Activated CD8-positive, alpha-beta memory T cell treated with anti-CD3 and anti-CD28 coated beads, Interleukin-2, amount 50 U/mL, for 24 hours (primary cell): ENCODE measurements around the gene HCK.

Source experiments
- DNase-seq: peaks from one replicate; pipeline ENCODE4 v3.0.0-alpha.2; 2020; ENCODE audit errors: extremely low read depth

HCK gene

DNA sequence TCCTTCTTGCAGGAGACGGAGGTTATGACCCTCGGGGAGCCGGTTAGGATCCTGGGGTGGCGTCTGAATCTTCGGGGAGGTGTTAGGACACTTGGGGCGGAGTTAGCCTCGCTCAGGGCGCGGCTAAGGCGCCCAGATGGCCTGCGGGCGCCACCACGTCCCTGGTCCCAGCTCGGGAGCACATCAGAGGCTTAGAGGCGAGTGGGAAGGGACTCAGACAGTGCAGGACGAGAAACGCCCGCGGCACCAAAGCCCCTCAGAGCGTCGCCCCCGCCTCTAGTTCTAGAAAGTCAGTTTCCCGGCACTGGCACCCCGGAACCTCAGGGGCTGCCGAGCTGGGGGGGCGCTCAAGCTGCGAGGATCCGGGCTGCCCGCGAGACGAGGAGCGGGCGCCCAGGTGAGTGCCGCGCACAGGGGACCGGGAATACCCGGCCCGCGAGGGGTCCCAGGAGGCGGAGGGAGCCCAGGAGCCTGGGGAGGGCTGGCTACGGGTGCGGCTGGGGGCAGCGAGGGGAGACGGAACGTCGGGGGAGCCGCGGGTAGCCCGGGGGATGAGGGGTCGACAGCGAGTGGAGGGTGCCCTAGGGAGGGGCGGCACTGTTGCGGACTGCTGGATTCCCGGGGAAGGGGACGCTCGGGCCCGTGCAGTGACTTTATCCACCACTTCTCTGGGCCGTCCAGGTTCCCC, at the start of gene HCK:
Gene HCK (plus strand): TSS at position 153 of the 688 bp plus-strand sequence.
- no peak for DNase-seq

DNA sequence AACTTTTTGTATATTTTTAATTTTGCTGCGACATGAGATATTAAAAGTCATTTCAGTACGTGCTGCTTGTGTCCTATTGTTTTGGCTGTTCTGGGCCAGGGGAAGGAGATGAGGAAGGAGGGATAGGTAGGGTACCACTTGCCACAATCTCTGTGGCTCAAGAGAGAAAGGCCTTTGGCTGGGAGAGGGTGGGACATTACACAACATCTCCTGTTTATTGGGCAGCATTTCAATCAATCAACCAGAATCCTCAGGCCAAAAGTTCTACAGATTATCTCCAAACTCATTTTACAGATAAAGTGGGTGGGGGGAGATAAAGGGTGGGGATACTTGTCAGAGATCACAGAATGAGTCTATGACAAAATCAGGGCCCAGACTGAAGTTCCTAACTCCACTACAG, 48.7 kb upstream of the HCK start:
- no peak for DNase-seq

DNA sequence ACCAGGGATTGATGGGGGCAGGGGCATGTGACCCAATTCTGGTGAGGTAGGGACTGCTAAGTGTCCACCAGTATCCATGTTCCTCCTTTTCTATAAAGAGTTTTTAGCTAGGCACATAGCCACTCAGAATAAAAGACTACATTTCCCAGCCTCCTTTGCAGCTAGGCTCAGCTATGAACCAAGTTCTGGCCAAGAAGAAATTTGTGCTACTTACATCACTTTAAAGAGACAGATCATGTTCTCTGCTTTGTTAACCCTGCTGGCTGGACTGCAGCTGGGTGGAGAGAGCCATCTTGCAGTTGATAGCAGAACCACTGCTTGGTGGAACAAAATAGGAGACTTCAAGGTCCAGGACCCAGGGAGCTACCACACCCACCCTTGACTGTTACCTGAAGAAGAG, 47.1 kb upstream of the HCK start:
- no peak for DNase-seq

DNA sequence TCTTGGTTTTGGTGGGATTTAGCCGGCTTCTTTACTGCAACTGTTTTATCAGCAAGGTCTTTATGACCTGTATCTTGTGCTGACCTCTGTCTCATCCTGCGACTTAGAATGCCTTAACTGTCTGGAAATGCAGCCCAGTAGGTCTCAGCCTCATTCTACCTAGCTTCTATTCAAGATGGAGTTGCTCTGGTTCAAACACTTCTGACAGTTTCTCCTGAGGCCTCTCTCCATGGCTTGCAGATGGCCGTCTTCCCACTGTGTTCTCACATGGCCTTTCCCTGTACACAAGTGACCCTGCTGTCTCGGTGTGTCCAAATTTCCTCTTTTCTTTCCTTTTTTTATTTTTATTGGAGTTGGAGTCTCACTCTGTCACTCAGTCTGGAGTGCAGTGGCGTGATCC, 46.0 kb upstream of the HCK start:
- no peak for DNase-seq

DNA sequence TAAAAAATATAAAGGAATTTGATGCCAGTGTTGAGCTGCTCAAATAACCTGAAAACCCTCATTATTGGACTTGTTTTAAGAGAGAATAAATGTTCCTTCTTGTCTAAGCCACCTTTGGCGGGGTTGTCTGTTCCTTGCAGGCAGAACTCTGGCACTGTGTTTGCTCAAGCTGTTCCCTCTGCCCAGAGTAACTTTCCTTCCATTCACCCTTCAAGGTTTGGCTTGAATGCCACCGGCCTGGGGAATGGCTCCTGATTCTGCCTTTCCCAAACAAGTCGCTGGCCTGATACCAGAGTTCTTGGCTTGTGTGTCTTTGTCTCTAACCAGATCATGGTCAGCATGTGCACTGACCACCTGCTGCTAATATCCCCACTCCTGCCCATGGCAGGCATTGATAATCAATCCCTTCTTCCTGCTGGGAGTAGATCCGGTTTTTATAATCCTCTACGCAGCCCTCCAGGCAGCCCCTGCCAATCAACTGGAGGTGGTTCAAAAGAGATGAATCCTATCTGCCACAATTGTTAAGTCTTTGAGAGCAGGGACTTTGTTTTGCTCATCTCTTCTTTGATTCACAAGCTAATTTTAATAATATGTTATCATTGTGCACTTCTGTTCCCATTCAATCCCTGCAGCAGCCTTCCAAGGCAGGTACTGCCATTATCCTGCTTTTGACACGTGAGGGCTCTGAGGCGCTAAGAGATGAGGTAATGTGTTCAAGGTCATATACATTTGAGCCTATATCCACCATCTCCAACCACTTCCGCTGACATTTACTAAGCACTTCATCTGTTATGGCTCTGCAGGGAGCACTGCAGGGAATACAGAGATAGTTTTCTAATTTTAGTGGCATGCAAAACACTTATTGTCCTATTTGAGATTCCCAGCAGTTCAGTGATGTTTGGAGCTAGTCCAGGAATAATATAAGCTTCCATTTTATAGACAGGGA, 44.9 kb upstream of the HCK start:
- DNase-seq: no peak

DNA sequence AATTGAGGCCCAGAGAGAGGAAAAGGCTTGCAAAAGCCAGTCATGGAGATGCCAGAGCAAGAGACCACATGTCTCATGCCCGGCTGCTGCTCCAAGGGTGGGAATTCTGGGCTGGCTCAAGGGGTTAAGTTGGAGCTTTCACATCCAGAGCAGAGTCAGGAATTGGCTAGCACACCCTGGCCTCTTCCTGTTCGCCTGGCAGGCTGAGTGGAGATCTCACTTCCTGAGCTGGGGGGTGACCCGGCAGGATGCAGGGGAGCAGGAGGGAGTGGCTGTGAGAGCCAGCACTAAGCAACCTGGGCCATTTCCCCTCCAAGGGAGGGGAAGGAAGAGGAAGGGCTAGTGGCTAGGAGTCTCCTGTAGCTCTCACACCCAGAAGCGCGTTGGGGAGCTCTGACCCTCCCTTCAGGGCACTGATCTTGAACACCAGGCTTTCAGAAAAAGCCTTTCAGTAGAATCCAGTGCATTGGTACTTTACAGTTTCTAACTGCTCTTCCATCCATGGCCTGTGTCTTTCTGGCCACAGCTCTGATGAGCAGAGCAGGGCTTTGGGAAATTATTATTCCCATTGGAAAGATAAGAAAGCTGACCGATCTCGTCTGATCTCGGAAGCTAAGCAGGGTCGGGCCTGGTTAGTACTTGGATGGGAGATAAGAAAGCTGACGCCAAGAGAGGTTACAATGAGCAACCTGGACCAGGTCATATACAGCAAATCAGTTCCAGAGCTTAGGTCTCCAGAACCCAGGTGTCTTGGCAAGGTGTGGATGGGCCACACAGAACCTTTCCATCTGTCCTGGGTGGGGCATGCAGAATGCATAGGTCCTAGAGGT, 44.0 kb upstream of the HCK start:
- no peak for DNase-seq

DNA sequence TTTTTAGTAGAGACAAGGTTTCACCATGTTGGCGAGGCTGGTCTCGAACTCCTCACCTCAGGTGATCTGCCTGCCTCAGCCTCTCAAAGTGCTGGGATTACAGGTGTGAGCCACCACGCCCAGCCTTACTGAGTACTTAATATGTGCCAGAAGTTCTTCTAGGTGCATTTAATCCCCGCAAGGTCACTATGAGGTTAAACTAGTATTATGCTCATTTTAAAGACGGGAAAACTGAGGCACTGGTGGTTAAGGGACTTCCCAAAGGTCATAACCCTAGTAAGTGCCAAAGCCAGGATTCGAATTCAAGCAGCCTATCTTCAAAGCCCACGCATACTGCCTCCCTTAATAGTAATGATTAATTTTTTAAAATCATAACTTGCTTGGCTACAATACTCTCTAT, 42.5 kb upstream of the HCK start:
- no peak for DNase-seq

DNA sequence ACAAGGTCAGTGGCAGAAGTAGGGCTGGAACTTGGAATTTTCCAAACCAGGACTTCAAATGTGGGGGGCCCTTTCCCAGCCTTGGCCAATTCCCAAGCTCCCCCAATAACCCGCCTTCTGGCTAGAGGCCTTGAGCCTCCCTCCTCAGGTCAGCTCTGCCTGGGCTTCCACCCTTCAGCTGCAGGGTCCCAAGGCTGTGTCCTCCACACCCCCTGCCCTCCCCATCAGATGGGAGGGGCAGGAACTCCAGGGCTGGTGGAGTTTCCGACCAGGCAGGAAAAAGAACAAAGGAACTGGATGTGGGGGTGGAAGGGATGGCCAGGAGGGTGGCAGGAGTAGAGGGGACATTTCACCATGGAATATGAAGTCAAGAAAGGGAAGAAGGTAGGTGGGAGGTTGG, 41.9 kb upstream of the HCK start, which contains the start of gene CCM2L:
Gene CCM2L (plus strand): TSS at position 338 of the 400 bp plus-strand sequence. CDS start 17 bp downstream, at position 355.
- DNase-seq: no peak

DNA sequence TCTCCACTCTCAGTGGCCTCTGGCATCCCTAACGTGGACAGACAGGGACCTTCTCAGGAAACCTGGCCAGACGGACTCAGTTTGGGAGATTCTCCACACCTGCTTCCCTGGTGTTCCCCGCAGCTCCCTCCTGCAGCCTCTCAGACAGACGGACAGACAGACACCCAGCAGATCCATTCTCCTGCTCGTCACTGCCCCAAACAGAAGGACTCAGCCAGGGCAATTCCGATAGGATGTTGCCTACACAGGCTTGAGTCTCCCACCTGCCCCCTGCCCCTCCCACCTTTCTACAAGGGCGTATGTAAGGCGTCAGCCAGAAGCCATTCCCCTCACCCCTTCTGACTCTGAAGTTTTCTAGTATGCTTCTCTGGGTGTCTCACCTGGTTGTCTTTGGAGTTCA, 41.4 kb upstream of the HCK start:
- no peak for DNase-seq

DNA sequence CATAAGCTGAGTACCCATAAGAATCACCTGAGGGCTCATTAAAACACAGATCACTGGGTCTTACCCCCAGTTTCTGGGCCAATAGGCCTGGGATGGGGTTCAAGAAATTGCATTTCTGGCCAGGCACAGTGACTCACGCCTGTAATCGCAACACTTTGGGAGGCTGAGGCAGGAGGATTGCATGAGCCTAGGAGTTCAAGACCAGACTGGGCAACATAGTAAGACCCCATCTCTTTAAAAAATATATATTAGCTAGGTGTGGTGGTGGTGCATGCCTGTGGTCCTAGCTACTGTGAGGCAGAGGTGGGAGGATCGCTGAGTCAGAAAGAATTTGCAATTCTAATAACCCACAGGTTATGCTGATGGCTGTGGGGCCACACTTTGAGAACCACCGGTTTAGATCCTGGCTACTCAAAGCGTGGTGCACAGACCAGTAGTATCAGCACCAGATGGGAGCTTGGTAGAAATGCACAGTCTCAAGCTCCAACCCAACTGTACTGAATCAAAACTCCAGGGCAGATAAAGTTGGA, 39.8 kb upstream of the HCK start:
- DNase-seq: no peak

DNA sequence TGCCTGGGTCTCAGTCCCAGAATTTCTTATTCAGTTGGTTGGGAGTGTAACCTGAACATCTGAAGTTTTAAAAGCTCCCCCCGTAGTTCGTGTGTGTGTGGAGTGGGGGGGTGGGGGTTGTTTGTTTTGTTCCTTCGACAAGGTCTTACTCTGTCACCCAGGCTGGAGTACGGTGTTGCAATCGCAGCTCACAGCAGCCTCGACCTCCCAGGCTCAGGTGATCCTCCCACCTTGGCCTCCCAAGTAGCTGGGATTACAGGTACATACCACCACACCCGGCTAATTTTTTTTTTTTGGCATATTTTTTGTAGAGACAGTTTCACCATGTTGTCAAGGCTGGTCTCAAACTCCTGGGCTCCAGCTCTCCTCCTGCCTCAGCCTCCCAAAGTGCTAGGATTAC, 38.7 kb upstream of the HCK start:
- no peak for DNase-seq

DNA sequence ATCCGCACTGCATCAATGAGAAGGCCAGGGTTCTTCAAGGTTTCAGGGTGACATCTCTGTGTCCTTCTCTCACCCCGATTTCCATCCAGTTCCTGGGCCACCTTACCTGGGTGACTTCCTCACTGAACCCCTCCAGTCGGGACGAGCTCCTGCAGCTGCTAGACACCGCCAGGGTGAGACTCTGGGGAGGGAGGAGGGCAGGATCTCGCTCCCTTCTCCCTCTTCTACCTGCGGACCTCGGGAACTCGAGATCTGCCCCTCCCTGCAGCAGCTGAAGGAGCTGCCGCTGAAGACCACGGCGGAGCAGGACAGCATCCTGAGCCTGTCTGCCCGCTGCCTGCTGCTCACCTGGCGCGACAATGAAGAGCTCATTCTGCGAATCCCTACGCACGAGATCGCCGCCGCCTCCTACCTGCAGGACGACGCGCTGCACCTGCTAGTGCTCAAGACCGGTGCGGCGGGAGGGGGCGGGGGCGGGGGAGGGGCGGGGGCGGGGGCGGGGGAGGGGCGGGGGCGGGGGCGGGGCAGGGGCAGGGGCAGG, 34.3 kb upstream of the HCK start:
- no peak for DNase-seq

DNA sequence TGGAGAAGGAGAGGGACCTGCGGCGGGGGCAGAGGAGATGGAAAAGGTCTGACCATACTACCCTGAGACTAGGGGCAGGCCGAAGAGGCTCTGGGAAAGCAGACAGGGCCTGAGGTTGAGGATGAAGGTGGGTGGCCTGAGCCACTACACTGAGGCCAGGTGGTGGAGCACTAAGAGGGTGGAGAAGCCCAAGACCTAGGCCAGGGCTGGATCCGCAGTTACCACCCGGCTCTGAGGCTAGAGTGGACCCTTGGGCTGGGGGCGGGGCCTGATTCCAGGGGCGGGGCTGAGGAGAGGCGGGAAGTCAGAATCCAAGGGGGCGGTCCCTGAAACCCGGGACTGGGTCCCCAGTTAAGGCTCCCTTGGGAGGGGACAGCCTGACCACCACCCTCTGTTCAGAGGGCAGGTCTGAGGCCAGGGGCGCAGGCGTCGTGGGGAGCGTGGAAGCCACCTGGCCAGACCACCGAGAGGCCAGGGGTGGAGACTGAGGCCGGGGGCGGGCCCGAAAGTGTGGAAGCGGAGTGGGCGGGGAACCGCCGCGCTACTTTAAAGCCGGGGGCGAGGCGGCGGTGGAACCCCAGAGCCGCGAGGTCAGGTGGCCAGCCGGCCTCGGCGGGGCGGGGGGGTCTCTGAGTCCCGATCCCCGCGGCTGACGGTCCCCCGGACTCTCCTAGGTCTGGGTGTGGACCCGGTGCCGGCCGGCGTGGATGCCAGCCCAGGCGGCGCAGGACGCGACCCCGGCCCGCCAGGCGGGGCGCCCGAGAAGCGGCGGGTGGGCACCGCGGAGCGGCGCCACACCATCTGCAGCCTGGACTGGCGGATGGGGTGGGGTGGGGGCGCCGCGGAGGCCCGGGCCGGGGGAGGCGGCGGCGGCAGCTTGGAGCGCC, 33.5 kb upstream of the HCK start:
- DNase-seq: peak; percentile 6

DNA sequence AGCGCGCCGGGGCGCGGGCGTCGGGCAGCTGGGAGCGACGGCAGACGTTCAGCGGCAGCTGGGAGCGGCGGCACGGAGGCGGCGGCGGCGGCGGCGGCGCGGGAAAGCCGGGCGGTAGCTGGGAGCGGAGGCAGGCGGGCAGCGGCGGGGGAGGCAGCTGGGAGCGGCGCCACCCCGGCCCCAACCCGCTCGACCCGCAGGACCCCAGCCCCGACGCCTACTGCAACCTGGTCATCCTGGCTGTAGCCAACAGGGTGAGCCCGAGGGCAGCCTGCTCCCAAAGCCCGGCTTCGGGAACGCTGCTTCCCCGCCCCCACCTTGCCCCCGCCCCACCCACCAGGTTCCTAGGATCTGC, 32.9 kb upstream of the HCK start:
- DNase-seq: no peak

DNA sequence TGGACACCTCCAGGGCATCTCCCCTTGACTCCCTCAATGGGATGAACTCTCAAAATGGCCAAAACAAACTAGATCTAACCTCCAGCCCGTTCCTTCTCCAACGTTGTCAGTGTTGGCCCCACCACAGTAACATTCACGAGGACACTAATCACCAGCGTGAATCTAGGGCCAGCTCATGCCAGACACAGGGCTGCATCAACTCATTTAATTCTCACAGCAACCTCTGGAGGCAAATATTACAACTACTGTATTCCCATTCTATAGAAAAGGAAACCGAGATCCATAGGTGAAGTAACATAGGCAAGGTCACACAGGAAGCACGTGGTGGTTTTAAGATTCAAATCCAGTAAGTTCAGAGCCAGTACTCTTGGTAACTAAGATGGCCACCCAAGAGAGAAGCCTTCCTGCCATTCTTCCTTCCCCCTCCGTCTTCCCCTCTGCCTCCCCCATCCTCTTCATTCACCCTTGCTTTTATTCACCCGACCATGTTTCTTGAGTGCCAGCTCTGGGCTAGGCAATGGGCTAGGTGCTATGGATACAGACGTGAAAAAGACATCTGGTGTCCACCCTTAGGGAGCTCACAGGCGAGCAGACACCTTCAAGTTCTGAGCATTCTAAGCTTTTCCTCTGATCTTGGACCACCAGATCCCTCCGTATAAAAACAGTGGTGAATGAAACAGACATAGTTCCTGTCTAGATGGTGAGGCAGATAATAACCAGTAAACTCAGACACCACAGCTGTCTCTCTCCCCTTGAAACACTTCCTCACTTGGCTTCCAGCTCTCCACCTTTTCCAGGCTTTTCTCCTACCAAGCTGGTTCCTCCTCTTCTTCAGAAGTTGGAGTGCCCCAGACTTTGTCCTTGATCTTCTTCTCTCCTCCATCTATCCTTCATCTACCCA, 32.2 kb upstream of the HCK start:
- DNase-seq: no peak

DNA sequence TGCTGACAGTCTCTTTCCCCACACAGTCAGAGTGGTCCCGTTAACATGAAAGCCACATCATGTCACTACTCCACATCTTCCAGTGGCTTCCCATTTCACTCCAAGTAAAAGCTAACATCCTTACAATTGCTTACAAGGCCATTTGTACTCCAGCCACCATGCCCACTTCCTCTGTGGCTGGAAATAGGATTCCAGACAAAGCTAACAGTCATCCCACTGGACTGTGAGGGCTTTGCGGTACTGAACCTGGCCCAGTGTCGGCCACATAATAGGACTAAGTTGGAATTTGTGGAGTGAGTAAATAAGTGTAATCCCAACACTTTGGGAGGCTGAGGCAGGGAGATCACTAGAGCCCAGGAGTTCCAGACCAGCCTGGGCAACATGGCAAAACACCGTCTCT, 31.0 kb upstream of the HCK start:
- no peak for DNase-seq

DNA sequence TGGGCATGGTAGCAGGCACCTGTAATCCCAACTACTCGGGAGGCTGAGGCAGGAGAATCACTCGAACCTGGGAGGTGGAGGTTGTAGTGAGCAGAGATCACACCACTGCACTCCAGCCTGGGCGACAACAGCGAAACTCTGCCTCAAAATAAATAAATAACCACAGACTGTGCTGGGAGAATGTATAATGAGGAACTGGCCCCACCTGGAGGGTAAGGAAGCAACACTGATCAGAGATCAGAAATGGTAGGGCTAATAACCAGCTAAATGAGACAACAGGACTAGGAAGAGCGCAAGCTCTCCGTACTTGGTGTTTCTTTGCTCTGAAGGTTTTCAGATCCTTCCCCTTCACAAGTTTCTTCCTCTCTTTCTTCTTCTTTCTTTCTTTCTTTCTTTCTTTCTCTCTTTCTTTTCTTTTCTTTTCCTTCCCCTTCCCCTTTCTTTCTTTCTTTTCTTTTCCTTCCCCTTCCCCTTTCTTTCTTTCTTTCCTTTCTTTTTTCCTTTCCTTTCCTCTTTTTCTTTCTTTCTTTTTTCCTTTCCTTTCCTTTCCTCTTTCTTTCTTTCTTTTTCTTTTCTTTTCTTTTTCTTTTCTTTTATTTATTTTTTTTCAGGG, 27.3 kb upstream of the HCK start:
- no peak for DNase-seq

DNA sequence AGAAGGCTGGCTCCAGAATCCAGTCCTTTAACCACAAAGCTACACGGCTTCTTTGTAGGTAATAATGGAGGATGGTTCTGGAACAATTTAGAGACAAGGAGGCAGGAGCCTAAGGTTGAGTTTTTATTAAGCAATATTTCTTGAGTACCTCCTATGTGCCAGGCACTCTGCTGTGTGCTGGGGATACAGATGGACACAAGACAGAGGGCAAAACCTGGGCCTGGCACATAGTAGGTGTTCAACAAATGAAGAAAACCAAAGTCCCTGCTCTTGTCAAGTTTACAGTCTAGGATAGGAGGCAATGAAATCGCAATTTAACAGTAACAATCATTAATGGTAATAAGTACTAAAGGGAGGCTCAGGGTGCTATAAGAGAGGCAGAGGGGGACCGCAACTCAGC, 24.4 kb upstream of the HCK start:
- no peak for DNase-seq

DNA sequence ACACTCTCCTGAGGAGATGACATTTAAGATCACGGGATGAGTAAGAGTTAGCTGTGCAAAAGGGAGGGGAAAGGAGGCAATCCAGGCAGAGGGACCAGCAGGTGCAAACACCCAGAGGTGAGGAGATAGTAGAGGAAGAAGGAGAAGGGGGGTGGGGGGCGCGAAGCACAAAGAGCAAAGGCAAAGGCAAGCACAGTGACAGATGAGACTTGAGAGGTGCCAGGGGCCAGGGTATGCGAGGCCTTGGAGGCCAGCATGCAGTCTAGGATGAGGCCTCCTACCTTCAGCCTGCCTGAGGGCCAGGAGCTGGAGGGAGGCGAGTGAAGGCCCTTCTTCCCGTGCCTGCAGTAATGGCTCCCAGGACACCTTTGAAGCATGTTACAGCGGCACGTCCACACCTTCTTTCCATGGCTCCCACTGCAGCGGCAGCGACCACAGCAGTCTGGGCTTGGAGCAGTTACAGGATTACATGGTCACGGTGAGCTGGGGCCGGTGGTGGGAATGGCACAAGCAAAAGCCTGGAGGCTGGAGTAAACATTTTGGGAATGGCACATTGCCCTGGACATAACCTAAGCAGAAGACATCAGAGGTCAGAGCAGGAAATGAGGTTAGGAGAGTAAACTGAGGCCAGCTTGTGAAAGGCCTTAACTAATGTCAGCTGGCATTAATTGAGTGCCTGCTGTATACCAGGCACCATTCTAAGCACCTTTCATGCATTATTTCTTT, 23.2 kb upstream of the HCK start:
- DNase-seq: no peak
